Left lung (tissue), 10 donors: ENCODE data around the gene RXRA. TPM values are rescaled to one million over a fixed set of nuclear protein-coding genes. Genes with fewer than 3 reads are reported as not detected.

Source experiments
- ATAC-seq: fragments of 200-7000 bp; cut with Tn5 transposase; one replicate; pipeline ENCODE4 v1.9.1; 2020; ENCODE audit warnings: moderate library complexity
- DNase-seq, 4 donors: peaks; one replicate each; pipeline ENCODE4 v3.0.0-alpha.2; 2013 to 2020
- H3K27ac ChIP-seq, 2 donors: fragments of 200-600 bp; sonication (generic) in 1 of 2; one replicate each; pipeline versions ENCODE4 v1.5.0 to v1.8.0; 2020 to 2021
- H3K27me3 ChIP-seq, 2 donors: fragments of 200-600 bp; sonication (generic) in 1 of 2; one replicate each; pipeline versions ENCODE4 v1.5.0 to v1.8.0; 2020 to 2021
- H3K36me3 ChIP-seq, 2 donors: fragments of 200-600 bp; sonication (generic) in 1 of 2; one replicate each; pipeline versions ENCODE4 v1.5.0 to v1.8.0; 2020 to 2021
- H3K4me1 ChIP-seq, 2 donors: fragments of 200-600 bp; one replicate each; pipeline ENCODE4 v1.8.0; 2021
- H3K4me3 ChIP-seq, 2 donors: fragments of 200-600 bp; sonication (generic) in 1 of 2; one replicate each; pipeline versions ENCODE4 v1.5.0 to v1.8.0; 2020 to 2021; ENCODE audit warnings: mild to moderate bottlenecking in 1 of 2
- H3K9me3 ChIP-seq, 2 donors: fragments of 200-600 bp; sonication (generic) in 1 of 2; one replicate each; pipeline versions ENCODE4 v1.5.0 to v1.8.0; 2020 to 2021
- CTCF ChIP-seq, 2 donors: fragments of 200-600 bp; sonication (generic) in 1 of 2; IDR thresholded peaks; one replicate each; pipeline versions ENCODE4 v1.5.0 to v1.8.0; 2021; ENCODE audit warnings: antibody characterized with exemption in 2 of 2
- intact Hi-C, 2 donors: fragments of 100-400 bp; cut with DNase I; formaldehyde crosslinking; loops; one replicate each; pipeline versions ENCODE4 v1.11.2 to v1.14.2; 2022
- polyA plus RNA-seq, 6 donors: library from polyadenylated mRNA; unstranded; fragments of 120-200 nt; gene quantifications; one replicate each; pipeline ENCODE4 v1.2.1, GENCODE V29; 2013; ENCODE audit not compliant: insufficient read length in 6 of 6
- total RNA-seq, 2 donors: library from RNA; stranded (reverse); fragmentation: NEBNext Ultra II Directional; extraction: Animal tissue kit (Norgen Biotek cat#: 25700); gene quantifications; one replicate each; pipeline ENCODE4 v1.2.1, GENCODE V29; 2021
- donor health status: DM: no; HTN: yes; CAD: no.
- donor health status: DM: no; HTN: no; CAD: no.

The RXRA gene
- total and polyA plus RNA-seq, 8 donors: 42.2 to 79.5 (median 55.7) TPM

- Histone ChIP-seq H3K4me3 (no peak overlapping the region), H3K27ac (no peak overlapping the region), H3K4me1 (peaks cover 10 to 13% of the 10 kb centered on the region in 2 donors), H3K27me3 (no peaks in the 10 kb centered on the region), H3K9me3 (no peaks in the 10 kb centered on the region), H3K36me3 (no peaks in the 10 kb centered on the region)
- ATAC-seq (no peak), DNase-seq (peak in 2 of 4 donors; percentile 25 to 61)
- no peak for TF ChIP-seq CTCF (IDR thresholded peaks at IDR 0.05)
- intact Hi-C loops: no loop called here
Observed at GRCh38 chr9:134321946-134322741, 4.1 kb upstream of the RXRA start.

DNA sequence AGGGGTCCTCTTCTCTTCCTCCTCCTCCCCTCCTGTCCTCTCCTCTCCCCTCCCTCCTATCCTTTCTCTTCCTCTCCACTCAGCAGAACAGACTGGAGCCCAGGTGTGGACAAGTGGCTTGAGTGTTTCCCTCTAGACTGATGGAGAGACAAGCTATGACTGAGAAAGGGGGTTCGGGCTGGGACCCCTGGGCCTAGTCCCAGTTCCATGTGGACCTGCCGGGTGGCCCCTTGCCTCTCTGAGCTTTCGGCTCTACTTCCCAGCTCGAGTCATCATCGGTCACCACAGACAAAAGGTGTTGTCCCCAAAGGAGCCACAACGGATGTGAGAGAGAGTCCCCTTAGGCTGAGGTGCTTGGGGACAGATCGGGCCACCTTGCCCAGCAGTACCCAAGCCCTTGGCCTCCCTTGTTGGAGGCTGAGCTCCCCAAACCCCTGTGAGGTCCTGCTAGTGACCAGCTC, 3.4 kb upstream of the RXRA start:
- no peak overlapping the region for H3K4me3 ChIP-seq
- H3K36me3 ChIP-seq: no peaks in the 10 kb centered on the region
- ATAC-seq: no peak
- no peaks in the 10 kb centered on the region for H3K27me3 ChIP-seq
- intact Hi-C loops: no loop called here
- no peaks in the 10 kb centered on the region for H3K9me3 ChIP-seq
- DNase-seq: peak in 2 of 4 donors; percentile 24 to 34
- H3K4me1 ChIP-seq: peaks cover 12 to 19% of the 10 kb centered on the region in 2 donors
- H3K27ac ChIP-seq: no peak overlapping the region
- no peak for TF ChIP-seq CTCF (IDR thresholded peaks at IDR 0.05)

GRCh38 chr9:134323741-134324358, 2.4 kb upstream of the RXRA start:
- Histone ChIP-seq H3K36me3 (no peaks in the 10 kb centered on the region), H3K27me3 (no peaks in the 10 kb centered on the region), H3K4me3 (no peak overlapping the region), H3K9me3 (no peaks in the 10 kb centered on the region), H3K27ac (peak overlapping the region in 1 of 2 donors; percentile 62), H3K4me1 (peaks cover 22 to 30% of the 10 kb centered on the region in 2 donors)
- no peak for TF ChIP-seq CTCF (IDR thresholded peaks at IDR 0.05)
- DNase-seq: peak in 2 of 4 donors; percentile 74 to 81
- ATAC-seq: peak; percentile 37
- intact Hi-C loops: no loop called here

DNA sequence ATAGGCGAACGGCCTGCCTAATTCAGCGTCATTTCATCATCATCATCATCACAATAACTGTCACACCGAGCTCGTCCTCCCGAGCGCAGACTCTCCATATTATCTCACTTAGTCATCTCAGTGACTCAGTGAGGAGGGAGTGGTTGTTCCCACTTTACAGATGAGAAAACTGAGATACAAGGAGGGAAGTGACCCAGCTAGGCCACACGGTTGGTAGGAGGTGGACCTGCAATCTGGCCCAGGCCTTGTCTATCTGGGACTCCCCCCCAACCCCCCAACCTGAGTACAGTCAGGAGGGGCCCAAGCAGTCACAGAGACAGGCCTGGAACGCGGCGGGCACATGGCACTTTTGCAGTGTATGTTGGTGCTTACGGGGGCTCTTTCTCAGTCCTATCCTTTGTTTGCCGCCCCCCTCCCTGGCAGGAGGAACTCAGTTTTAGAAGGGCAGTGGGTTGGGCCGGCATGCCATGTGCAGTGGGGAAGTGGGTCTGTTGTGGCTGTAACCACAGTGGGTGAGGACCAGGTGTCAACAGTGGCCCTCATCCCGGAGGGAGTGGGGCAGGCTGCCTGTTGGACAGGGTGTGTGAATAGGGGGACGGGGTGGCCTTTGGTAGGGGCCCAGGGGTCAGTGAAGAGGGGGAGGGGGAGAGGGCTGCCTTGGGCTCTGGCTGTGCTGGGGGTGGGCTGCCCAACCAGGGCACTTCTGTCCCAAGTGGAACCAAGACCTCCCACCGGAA, 1.7 kb upstream of the RXRA start:
- ATAC-seq (no peak), DNase-seq (peak in 2 of 4 donors; percentile 39 to 73)
- intact Hi-C loops: no loop called here

More for the DNA sequence above, 1.7 kb upstream of the RXRA start:
- Histone ChIP-seq H3K27me3 (no peaks in the 10 kb centered on the region), H3K9me3 (no peaks in the 10 kb centered on the region), H3K4me1 (peaks cover 29 to 37% of the 10 kb centered on the region in 2 donors), H3K4me3 (peak overlapping the region in 1 of 2 donors; percentile 67), H3K27ac (peak overlapping the region; percentile 89 to 94), H3K36me3 (no peaks in the 10 kb centered on the region)
- no peak for TF ChIP-seq CTCF (IDR thresholded peaks at IDR 0.05)
